Loucy (cell line): ENCODE measurements around the gene DAGLA.

Experiments used
- H2AFZ ChIP-seq: fragments of 200-600 bp; sonication (generic); 2 replicates; pipeline ENCODE4 v1.6.0; 2016; ENCODE audit warnings: antibody characterized with exemption, mild to moderate bottlenecking, low read length, moderate library complexity
- H3F3A ChIP-seq: fragments of 200-600 bp; 2 replicates; pipeline ENCODE4 v1.6.0; 2016; ENCODE audit warnings: antibody characterized with exemption, low read depth, mild to moderate bottlenecking
- H3K27me3 ChIP-seq: fragments of 200-600 bp; sonication (generic); 2 replicates; pipeline ENCODE4 v1.6.1; 2014; ENCODE audit warnings: low read length, mild to moderate bottlenecking; ENCODE audit not compliant: insufficient read depth, poor library complexity, severe bottlenecking
- H3K36me3 ChIP-seq: fragments of 200-600 bp; sonication (generic); 2 replicates; pipeline ENCODE4 v1.6.1; 2016; ENCODE audit warnings: low read length; ENCODE audit not compliant: insufficient read depth
- H3K4me1 ChIP-seq: fragments of 200-600 bp; sonication (generic); 2 replicates; pipeline ENCODE4 v1.5.1; 2014; ENCODE audit warnings: low read length, mild to moderate bottlenecking; ENCODE audit not compliant: insufficient read depth, poor library complexity, severe bottlenecking
- H3K4me2 ChIP-seq: fragments of 200-600 bp; sonication (generic); 2 replicates; pipeline ENCODE4 v1.6.0; 2014; ENCODE audit warnings: antibody characterized with exemption, low read length, low read depth, mild to moderate bottlenecking; ENCODE audit not compliant: poor library complexity, severe bottlenecking
- H3K4me3 ChIP-seq: fragments of 200-600 bp; sonication (generic); 2 replicates; pipeline ENCODE4 v1.5.1; 2014; ENCODE audit warnings: low read length, mild to moderate bottlenecking, mixed read lengths; ENCODE audit not compliant: poor library complexity, severe bottlenecking
- H3K79me2 ChIP-seq: fragments of 200-600 bp; sonication (generic); 2 replicates; pipeline ENCODE4 v1.6.1; 2014; ENCODE audit warnings: low read length; ENCODE audit not compliant: insufficient read depth
- H3K9ac ChIP-seq: fragments of 200-600 bp; sonication (generic); 2 replicates; pipeline ENCODE4 v1.6.0; 2014; ENCODE audit warnings: mild to moderate bottlenecking, low read depth, low read length, moderate library complexity; ENCODE audit not compliant: poor library complexity, severe bottlenecking
- H3K9me2 ChIP-seq: fragments of 200-600 bp; sonication (generic); replicated peaks from 2 replicates; pipeline ENCODE4 v1.6.1; 2016; ENCODE audit warnings: low read depth, low read length, mixed read lengths
- H3K9me3 ChIP-seq: fragments of 200-600 bp; sonication (generic); 2 replicates; pipeline ENCODE4 v1.6.1; 2014; ENCODE audit warnings: mild to moderate bottlenecking, antibody characterized with exemption, low read length, low read depth; ENCODE audit not compliant: insufficient read depth
- H4K20me1 ChIP-seq: fragments of 200-600 bp; sonication (generic); 2 replicates; pipeline ENCODE4 v1.6.0; 2014; ENCODE audit warnings: antibody characterized with exemption, low read length, mild to moderate bottlenecking; ENCODE audit not compliant: insufficient read depth, poor library complexity, severe bottlenecking
- EZH2phosphoT487 ChIP-seq: fragments of 200-600 bp; IDR thresholded peaks from 2 replicates; pipeline ENCODE4 v1.6.1; 2018; ENCODE audit warnings: antibody characterized with exemption, mild to moderate bottlenecking, moderate library complexity, borderline replicate concordance
- TF ChIP-seq, protein P1 (sequence below): fragments of 200-600 bp; sonication (generic); conservative IDR thresholded peaks from 2 replicates; pipeline ENCODE4 v1.5.1; 2014; ENCODE audit warnings: mild to moderate bottlenecking, antibody characterized with exemption, low read length

The DAGLA gene

DNA sequence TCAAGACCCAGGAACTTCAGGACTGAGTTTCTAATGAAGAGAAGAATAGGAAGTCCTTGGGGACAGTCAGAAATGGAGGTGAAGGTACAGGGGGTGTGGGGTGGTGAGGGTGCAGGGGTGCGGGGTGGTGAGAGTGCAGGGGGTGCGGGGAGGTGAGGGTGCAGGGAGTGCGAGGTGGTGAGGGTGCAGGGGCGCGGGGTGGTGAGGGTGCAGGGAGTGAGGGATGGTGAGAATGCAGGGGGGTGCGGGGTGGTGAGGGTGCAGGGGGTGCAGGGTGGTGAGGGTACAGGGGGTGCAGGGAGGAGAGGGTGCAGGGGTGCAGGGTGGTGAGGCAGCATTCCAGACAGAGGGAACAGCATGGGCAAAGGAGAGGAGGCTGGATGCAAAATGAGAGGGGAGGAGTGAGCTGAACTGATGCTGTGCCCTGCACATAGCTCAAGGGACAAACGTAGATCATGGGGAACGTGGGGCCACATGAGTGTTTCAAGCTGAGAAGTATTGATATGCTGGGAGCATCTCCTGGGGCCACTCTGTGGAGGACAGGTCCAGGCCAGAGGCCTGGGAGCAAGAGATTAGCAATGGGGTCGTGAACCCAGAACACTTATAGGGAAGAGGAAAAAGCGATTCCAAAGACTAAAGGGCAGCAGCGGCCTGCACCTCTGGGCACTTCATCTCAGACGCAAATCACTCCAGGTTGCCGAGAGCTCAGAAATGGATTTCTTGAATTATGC lies 23.7 kb upstream of the DAGLA start:
- Histone ChIP-seq H3K9ac (no peak overlapping the region), H2AFZ (no peak overlapping the region), H3K9me3 (no peaks in the 10 kb centered on the region), H3K79me2 (no peaks in the 10 kb centered on the region), H3K27me3 (no peaks in the 10 kb centered on the region), H3F3A (no peaks in the 10 kb centered on the region), H3K4me3 (no peak overlapping the region), H3K9me2 (no peaks in the 10 kb centered on the region), H3K4me2 (no peak overlapping the region), H4K20me1 (no peaks in the 10 kb centered on the region), H3K4me1 (peaks cover 15% of the 10 kb centered on the region), H3K36me3 (no peaks in the 10 kb centered on the region)
- TF ChIP-seq, protein P1, sequence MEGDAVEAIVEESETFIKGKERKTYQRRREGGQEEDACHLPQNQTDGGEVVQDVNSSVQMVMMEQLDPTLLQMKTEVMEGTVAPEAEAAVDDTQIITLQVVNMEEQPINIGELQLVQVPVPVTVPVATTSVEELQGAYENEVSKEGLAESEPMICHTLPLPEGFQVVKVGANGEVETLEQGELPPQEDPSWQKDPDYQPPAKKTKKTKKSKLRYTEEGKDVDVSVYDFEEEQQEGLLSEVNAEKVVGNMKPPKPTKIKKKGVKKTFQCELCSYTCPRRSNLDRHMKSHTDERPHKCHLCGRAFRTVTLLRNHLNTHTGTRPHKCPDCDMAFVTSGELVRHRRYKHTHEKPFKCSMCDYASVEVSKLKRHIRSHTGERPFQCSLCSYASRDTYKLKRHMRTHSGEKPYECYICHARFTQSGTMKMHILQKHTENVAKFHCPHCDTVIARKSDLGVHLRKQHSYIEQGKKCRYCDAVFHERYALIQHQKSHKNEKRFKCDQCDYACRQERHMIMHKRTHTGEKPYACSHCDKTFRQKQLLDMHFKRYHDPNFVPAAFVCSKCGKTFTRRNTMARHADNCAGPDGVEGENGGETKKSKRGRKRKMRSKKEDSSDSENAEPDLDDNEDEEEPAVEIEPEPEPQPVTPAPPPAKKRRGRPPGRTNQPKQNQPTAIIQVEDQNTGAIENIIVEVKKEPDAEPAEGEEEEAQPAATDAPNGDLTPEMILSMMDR: no peak
- no peak for TF ChIP-seq EZH2phosphoT487

DNA sequence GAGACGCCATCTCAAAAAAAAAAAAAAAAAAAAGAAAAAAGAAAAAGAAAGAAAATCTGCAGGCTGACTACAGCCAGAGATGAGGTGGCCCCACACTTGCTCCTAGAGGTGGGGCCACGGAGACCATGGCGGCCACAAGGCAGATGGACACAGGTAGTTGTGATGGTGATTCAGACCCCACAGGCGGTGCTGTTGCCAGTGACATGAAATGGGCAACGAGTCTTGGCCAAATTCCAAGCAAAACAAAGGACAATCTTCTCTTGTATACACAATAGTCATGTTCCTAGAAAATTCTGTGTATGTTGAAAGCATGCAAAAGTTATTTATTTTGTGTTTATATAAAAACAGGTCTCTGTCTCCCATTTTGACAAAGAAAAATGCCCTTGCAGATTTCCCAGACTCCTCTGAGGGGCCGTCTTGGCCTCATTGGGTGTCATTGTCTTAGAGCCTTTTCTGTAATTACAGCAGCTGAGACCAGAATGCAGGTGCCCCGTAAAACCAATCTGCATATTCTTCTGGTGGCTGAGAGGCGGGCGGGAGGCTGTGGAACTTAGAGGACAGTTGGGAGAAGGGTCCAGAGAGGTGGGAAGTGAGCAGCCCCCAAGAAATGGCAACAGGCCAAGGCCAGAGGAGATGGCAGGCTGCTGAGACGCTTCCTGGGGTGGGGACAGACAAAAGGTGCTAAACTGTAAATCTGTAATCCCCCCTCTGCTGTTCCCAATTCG lies 22.5 kb upstream of the DAGLA start:
- no peaks in the 10 kb centered on the region for H4K20me1 ChIP-seq
- no peaks in the 10 kb centered on the region for H3K79me2 ChIP-seq
- TF ChIP-seq, protein P1: no peak
- TF ChIP-seq EZH2phosphoT487: no peak
- H3F3A ChIP-seq: no peaks in the 10 kb centered on the region
- H3K4me3 ChIP-seq: no peak overlapping the region
- H2AFZ ChIP-seq: no peak overlapping the region
- H3K4me1 ChIP-seq: peaks cover 15% of the 10 kb centered on the region
- no peak overlapping the region for H3K9ac ChIP-seq
- H3K4me2 ChIP-seq: no peak overlapping the region
- H3K9me3 ChIP-seq: no peaks in the 10 kb centered on the region
- H3K9me2 ChIP-seq: no peaks in the 10 kb centered on the region
- H3K27me3 ChIP-seq: no peaks in the 10 kb centered on the region
- H3K36me3 ChIP-seq: no peaks in the 10 kb centered on the region

GRCh38 chr11:61659413-61660196 lies 20.6 kb upstream of the DAGLA start:
- H3K4me1 ChIP-seq: peaks cover 4% of the 10 kb centered on the region
- H3K9ac ChIP-seq: no peak overlapping the region
- no peaks in the 10 kb centered on the region for H3F3A ChIP-seq
- no peaks in the 10 kb centered on the region for H3K27me3 ChIP-seq
- no peak overlapping the region for H3K4me3 ChIP-seq
- TF ChIP-seq, protein P1: peak; percentile 43; the same call in 1 of the 2 replicates
- TF ChIP-seq EZH2phosphoT487: no peak
- H3K4me2 ChIP-seq: no peak overlapping the region
- H2AFZ ChIP-seq: no peak overlapping the region
- H3K79me2 ChIP-seq: no peaks in the 10 kb centered on the region
- no peaks in the 10 kb centered on the region for H3K9me2 ChIP-seq
- H4K20me1 ChIP-seq: no peaks in the 10 kb centered on the region
- H3K9me3 ChIP-seq: no peaks in the 10 kb centered on the region
- H3K36me3 ChIP-seq: no peaks in the 10 kb centered on the region
